Measurements from ENCODE around the gene PHACTR2. TPM values are rescaled to one million over a fixed set of nuclear protein-coding genes. Genes with fewer than 3 reads are reported as not detected.
"Not testable (repeated sequence)": the region's sequence is repeated elsewhere in the genome, so short reads cannot be mapped to it uniquely, and the experiment has no call there.

PHACTR2 gene
- total RNA-seq: 100 to 1,000 TPM in 1 of 2 donors, 10 to 100 TPM in 1; 59.9 to 157 TPM
- polyA plus RNA-seq (ENCODE audit: insufficient read length in 2 of 2): 10 to 100 TPM in 1 of 2 donors, 1 to 10 TPM in 1; 8.8 to 10.7 TPM
- long read RNA-seq, donor 1, full-length matches to known transcripts: 6 of 6 reads
- long read RNA-seq, donor 1, partial matches to known transcripts: 0 of 6 reads
- long read RNA-seq, donor 1, other reads (novel, unspliced or antisense): 0 of 6 reads
- long read RNA-seq, donor 2, partial matches to known transcripts: 0 of 1 reads
- long read RNA-seq, donor 2, other reads (novel, unspliced or antisense): 0 of 1 reads
- long read RNA-seq, donor 3: 0 reads
- long read RNA-seq, donor 4, partial matches to known transcripts: 0 of 5 reads
- long read RNA-seq, donor 4, other reads (novel, unspliced or antisense): 0 of 5 reads

GRCh38 chr6:143677891-143678791 is at the start of gene PHACTR2:
TSS of gene PHACTR2 (plus strand) at chr6:143677965. CDS start at chr6:143678164, 199 bp downstream.
- H3K4me3 ChIP-seq (ENCODE audit: low read depth, low read length): peak within 1 kb of the TSS; percentile 67
- H3K27me3 ChIP-seq (ENCODE audit: control insufficient read depth, insufficient read depth, low read length): peaks cover 6% of the 10 kb centered on the region
- no peaks in the 10 kb centered on the region for H3K4me1 ChIP-seq (ENCODE audit: control insufficient read depth, insufficient read depth, low read length)
- WGBS (ENCODE audit: insufficient coverage): under 1% methylated on average over 62 of the region's 69 CpGs
- H3K27ac ChIP-seq (ENCODE audit: low read depth, low read length): peak within 1 kb of the TSS; percentile 85
- H3K9me3 ChIP-seq (ENCODE audit: control insufficient read depth, insufficient read depth, low read length): no peaks in the 10 kb centered on the region
- H3K36me3 ChIP-seq (ENCODE audit: control insufficient read depth, insufficient read depth, low read length): no peaks in the 10 kb centered on the region
- peak; percentile 52 to 91 (median 70) for DNase-seq (ENCODE audit: low read depth in 4 of 6, low spot score in 6 of 6)

- DNase-seq (ENCODE audit: low read depth in 4 of 6, low spot score in 6 of 6): no peak
- Histone ChIP-seq H3K9me3 (ENCODE audit: control insufficient read depth, insufficient read depth, low read length) (no peaks in the 10 kb centered on the region), H3K36me3 (ENCODE audit: control insufficient read depth, insufficient read depth, low read length) (no peaks in the 10 kb centered on the region), H3K27me3 (ENCODE audit: control insufficient read depth, insufficient read depth, low read length) (no peaks in the 10 kb centered on the region), H3K27ac (ENCODE audit: low read depth, low read length) (no peak overlapping the region), H3K4me1 (ENCODE audit: control insufficient read depth, insufficient read depth, low read length) (no peaks in the 10 kb centered on the region), H3K4me3 (ENCODE audit: low read depth, low read length) (no peak overlapping the region)
- 70% methylated on average over 8 of the region's 12 CpGs for WGBS (ENCODE audit: insufficient coverage)
Observed at GRCh38 chr6:143629104-143630080, 48.4 kb upstream of the PHACTR2 start.

GRCh38 chr6:143631196-143631595 is 46.6 kb upstream of the PHACTR2 start:
- not testable (repeated sequence) for H3K4me1 ChIP-seq (ENCODE audit: control insufficient read depth, insufficient read depth, low read length); H3K9me3 ChIP-seq (ENCODE audit: control insufficient read depth, insufficient read depth, low read length); DNase-seq (ENCODE audit: low read depth in 4 of 6, low spot score in 6 of 6); H3K36me3 ChIP-seq (ENCODE audit: control insufficient read depth, insufficient read depth, low read length); H3K27me3 ChIP-seq (ENCODE audit: control insufficient read depth, insufficient read depth, low read length); H3K27ac ChIP-seq (ENCODE audit: low read depth, low read length); H3K4me3 ChIP-seq (ENCODE audit: low read depth, low read length)
- 100% methylated on average over 3 of the region's 4 CpGs for WGBS (ENCODE audit: insufficient coverage)

- Histone ChIP-seq H3K27me3 (ENCODE audit: control insufficient read depth, insufficient read depth, low read length) (no peaks in the 10 kb centered on the region), H3K36me3 (ENCODE audit: control insufficient read depth, insufficient read depth, low read length) (no peaks in the 10 kb centered on the region), H3K4me1 (ENCODE audit: control insufficient read depth, insufficient read depth, low read length) (no peaks in the 10 kb centered on the region), H3K27ac (ENCODE audit: low read depth, low read length) (no peak overlapping the region), H3K4me3 (ENCODE audit: low read depth, low read length) (no peak overlapping the region), H3K9me3 (ENCODE audit: control insufficient read depth, insufficient read depth, low read length) (no peaks in the 10 kb centered on the region)
- no peak for DNase-seq (ENCODE audit: low read depth in 4 of 6, low spot score in 6 of 6)
- WGBS (ENCODE audit: insufficient coverage): no CpG with 5 or more reads among the region's 4 CpGs
Observed at GRCh38 chr6:143632894-143633293, 44.9 kb upstream of the PHACTR2 start.

- H3K27ac ChIP-seq (ENCODE audit: low read depth, low read length): no peak overlapping the region
- WGBS (ENCODE audit: insufficient coverage): no CpG with 5 or more reads among the region's 2 CpGs
- H3K36me3 ChIP-seq (ENCODE audit: control insufficient read depth, insufficient read depth, low read length): no peaks in the 10 kb centered on the region
- H3K9me3 ChIP-seq (ENCODE audit: control insufficient read depth, insufficient read depth, low read length): no peaks in the 10 kb centered on the region
- H3K27me3 ChIP-seq (ENCODE audit: control insufficient read depth, insufficient read depth, low read length): no peaks in the 10 kb centered on the region
- DNase-seq (ENCODE audit: low read depth in 4 of 6, low spot score in 6 of 6): no peak
- H3K4me3 ChIP-seq (ENCODE audit: low read depth, low read length): no peak overlapping the region
- H3K4me1 ChIP-seq (ENCODE audit: control insufficient read depth, insufficient read depth, low read length): no peaks in the 10 kb centered on the region
Observed at GRCh38 chr6:143634486-143634885, 43.3 kb upstream of the PHACTR2 start.

- H3K9me3 ChIP-seq (ENCODE audit: control insufficient read depth, insufficient read depth, low read length): no peaks in the 10 kb centered on the region
- H3K4me1 ChIP-seq (ENCODE audit: control insufficient read depth, insufficient read depth, low read length): no peaks in the 10 kb centered on the region
- no peaks in the 10 kb centered on the region for H3K36me3 ChIP-seq (ENCODE audit: control insufficient read depth, insufficient read depth, low read length)
- no peaks in the 10 kb centered on the region for H3K27me3 ChIP-seq (ENCODE audit: control insufficient read depth, insufficient read depth, low read length)
- no peak for DNase-seq (ENCODE audit: low read depth in 4 of 6, low spot score in 6 of 6)
- H3K27ac ChIP-seq (ENCODE audit: low read depth, low read length): no peak overlapping the region
- 80% methylated on average over 1 of the region's 3 CpGs for WGBS (ENCODE audit: insufficient coverage)
- no peak overlapping the region for H3K4me3 ChIP-seq (ENCODE audit: low read depth, low read length)
Observed at GRCh38 chr6:143637691-143638090, 40.1 kb upstream of the PHACTR2 start.

- H3K4me1 ChIP-seq (ENCODE audit: control insufficient read depth, insufficient read depth, low read length): no peaks in the 10 kb centered on the region
- WGBS (ENCODE audit: insufficient coverage): 94% methylated on average over 2 of the region's 2 CpGs
- no peak for DNase-seq (ENCODE audit: low read depth in 4 of 6, low spot score in 6 of 6)
- H3K4me3 ChIP-seq (ENCODE audit: low read depth, low read length): no peak overlapping the region
- no peak overlapping the region for H3K27ac ChIP-seq (ENCODE audit: low read depth, low read length)
- no peaks in the 10 kb centered on the region for H3K27me3 ChIP-seq (ENCODE audit: control insufficient read depth, insufficient read depth, low read length)
- H3K9me3 ChIP-seq (ENCODE audit: control insufficient read depth, insufficient read depth, low read length): no peaks in the 10 kb centered on the region
- no peaks in the 10 kb centered on the region for H3K36me3 ChIP-seq (ENCODE audit: control insufficient read depth, insufficient read depth, low read length)
Observed at GRCh38 chr6:143642403-143642802, 35.4 kb upstream of the PHACTR2 start.

GRCh38 chr6:143647191-143647590 is 30.6 kb upstream of the PHACTR2 start:
- Histone ChIP-seq H3K4me3 (ENCODE audit: low read depth, low read length) (no peak overlapping the region), H3K36me3 (ENCODE audit: control insufficient read depth, insufficient read depth, low read length) (no peaks in the 10 kb centered on the region), H3K27ac (ENCODE audit: low read depth, low read length) (no peak overlapping the region), H3K4me1 (ENCODE audit: control insufficient read depth, insufficient read depth, low read length) (no peaks in the 10 kb centered on the region), H3K9me3 (ENCODE audit: control insufficient read depth, insufficient read depth, low read length) (peaks cover 1% of the 10 kb centered on the region), H3K27me3 (ENCODE audit: control insufficient read depth, insufficient read depth, low read length) (no peaks in the 10 kb centered on the region)
- 100% methylated on average over 2 of the region's 3 CpGs for WGBS (ENCODE audit: insufficient coverage)
- no peak for DNase-seq (ENCODE audit: low read depth in 4 of 6, low spot score in 6 of 6)

- H3K4me1 ChIP-seq (ENCODE audit: control insufficient read depth, insufficient read depth, low read length): no peaks in the 10 kb centered on the region
- H3K27ac ChIP-seq (ENCODE audit: low read depth, low read length): no peak overlapping the region
- no peaks in the 10 kb centered on the region for H3K36me3 ChIP-seq (ENCODE audit: control insufficient read depth, insufficient read depth, low read length)
- no peaks in the 10 kb centered on the region for H3K27me3 ChIP-seq (ENCODE audit: control insufficient read depth, insufficient read depth, low read length)
- no peak for DNase-seq (ENCODE audit: low read depth in 4 of 6, low spot score in 6 of 6)
- H3K9me3 ChIP-seq (ENCODE audit: control insufficient read depth, insufficient read depth, low read length): peaks cover 1% of the 10 kb centered on the region
- 79% methylated on average over 6 of the region's 6 CpGs for WGBS (ENCODE audit: insufficient coverage)
- no peak overlapping the region for H3K4me3 ChIP-seq (ENCODE audit: low read depth, low read length)
Observed at GRCh38 chr6:143647732-143648131, 30.0 kb upstream of the PHACTR2 start.
